ENCODE measurements around the gene PLCZ1.

Gene PLCZ1

DNA sequence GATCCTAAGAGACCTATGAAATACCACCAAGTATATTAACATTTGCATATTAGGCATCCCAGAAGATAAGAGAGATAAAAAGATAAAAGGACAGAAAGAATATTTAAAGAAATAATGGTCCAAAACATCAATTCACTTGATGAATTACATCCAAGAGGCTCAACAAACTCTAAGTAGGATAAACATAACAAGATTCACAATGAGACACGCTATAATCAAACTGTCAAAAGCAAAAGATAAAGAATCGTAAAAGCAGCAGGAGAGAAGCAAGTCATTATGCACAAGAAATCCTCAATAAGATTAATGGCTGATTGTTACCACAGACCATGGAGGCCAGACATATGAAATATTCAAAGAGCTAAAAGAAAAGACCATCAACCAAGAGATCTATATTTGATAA, 79.6 kb downstream of the PLCZ1 start:
- Histone ChIP-seq H3K36me3 (ENCODE audit: control insufficient read depth, low read length) (no peaks in the 10 kb centered on the region), H3K9me2 (replicated peaks; ENCODE audit: control insufficient read depth, low read length) (no peaks in the 10 kb centered on the region), H3K4me3 (ENCODE audit: low read length) (no peak overlapping the region), H3F3A (ENCODE audit: control insufficient read depth, insufficient read depth) (no peaks in the 10 kb centered on the region), H3K27ac (ENCODE audit: low read depth, low read length) (no peak overlapping the region), H3K27me3 (ENCODE audit: control insufficient read depth, low read length) (no peaks in the 10 kb centered on the region), H3K9me3 (ENCODE audit: control insufficient read depth, insufficient read depth, low read length) (no peaks in the 10 kb centered on the region), H4K20me1 (ENCODE audit: control insufficient read depth, insufficient read depth, low read depth, low read length) (no peaks in the 10 kb centered on the region), H3K4me2 (ENCODE audit: low read length) (no peak overlapping the region), H3K79me2 (ENCODE audit: control insufficient read depth, low read length) (no peaks in the 10 kb centered on the region), H3K4me1 (ENCODE audit: control insufficient read depth, low read length) (no peaks in the 10 kb centered on the region)
- TF ChIP-seq EZH2phosphoT487 (IDR thresholded peaks at IDR 0.05; ENCODE audit: borderline replicate concordance, low read length): no peak
- TF ChIP-seq, protein P1, sequence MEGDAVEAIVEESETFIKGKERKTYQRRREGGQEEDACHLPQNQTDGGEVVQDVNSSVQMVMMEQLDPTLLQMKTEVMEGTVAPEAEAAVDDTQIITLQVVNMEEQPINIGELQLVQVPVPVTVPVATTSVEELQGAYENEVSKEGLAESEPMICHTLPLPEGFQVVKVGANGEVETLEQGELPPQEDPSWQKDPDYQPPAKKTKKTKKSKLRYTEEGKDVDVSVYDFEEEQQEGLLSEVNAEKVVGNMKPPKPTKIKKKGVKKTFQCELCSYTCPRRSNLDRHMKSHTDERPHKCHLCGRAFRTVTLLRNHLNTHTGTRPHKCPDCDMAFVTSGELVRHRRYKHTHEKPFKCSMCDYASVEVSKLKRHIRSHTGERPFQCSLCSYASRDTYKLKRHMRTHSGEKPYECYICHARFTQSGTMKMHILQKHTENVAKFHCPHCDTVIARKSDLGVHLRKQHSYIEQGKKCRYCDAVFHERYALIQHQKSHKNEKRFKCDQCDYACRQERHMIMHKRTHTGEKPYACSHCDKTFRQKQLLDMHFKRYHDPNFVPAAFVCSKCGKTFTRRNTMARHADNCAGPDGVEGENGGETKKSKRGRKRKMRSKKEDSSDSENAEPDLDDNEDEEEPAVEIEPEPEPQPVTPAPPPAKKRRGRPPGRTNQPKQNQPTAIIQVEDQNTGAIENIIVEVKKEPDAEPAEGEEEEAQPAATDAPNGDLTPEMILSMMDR (IDR thresholded peaks at IDR 0.05; ENCODE audit: low read depth, low read length, poor library complexity, severe bottlenecking): no peak

DNA sequence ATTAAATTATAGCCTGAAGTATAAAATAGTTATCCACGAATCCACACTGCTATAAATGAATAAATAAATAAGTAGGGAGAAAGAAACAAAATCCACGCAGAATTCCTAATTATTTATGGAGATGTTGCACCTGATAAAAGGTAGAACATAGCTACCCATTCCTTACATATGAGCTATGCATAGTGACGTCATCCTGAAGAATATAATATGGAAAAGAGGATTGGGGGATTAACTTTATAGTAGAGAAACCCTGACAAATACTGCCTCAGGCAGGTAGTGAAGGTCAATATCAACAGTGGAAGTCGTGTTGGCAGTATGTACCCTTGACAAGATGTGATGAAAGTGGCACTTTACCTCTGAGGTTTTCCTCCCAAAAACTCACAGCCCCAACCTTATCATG, 82.5 kb downstream of the PLCZ1 start:
- no peak overlapping the region for H3K27ac ChIP-seq (ENCODE audit: low read depth, low read length)
- H3K9me3 ChIP-seq (ENCODE audit: control insufficient read depth, insufficient read depth, low read length): no peaks in the 10 kb centered on the region
- H3K4me3 ChIP-seq (ENCODE audit: low read length): no peak overlapping the region
- no peak overlapping the region for H3K4me2 ChIP-seq (ENCODE audit: low read length)
- H3K36me3 ChIP-seq (ENCODE audit: control insufficient read depth, low read length): no peaks in the 10 kb centered on the region
- H3K4me1 ChIP-seq (ENCODE audit: control insufficient read depth, low read length): no peaks in the 10 kb centered on the region
- no peak for TF ChIP-seq EZH2phosphoT487 (IDR thresholded peaks at IDR 0.05; ENCODE audit: borderline replicate concordance, low read length)
- TF ChIP-seq, protein P1 (IDR thresholded peaks at IDR 0.05; ENCODE audit: low read depth, low read length, poor library complexity, severe bottlenecking): no peak
- H3K9me2 ChIP-seq (replicated peaks; ENCODE audit: control insufficient read depth, low read length): no peaks in the 10 kb centered on the region
- no peaks in the 10 kb centered on the region for H3K27me3 ChIP-seq (ENCODE audit: control insufficient read depth, low read length)
- H4K20me1 ChIP-seq (ENCODE audit: control insufficient read depth, insufficient read depth, low read depth, low read length): no peaks in the 10 kb centered on the region
- no peaks in the 10 kb centered on the region for H3F3A ChIP-seq (ENCODE audit: control insufficient read depth, insufficient read depth)
- H3K79me2 ChIP-seq (ENCODE audit: control insufficient read depth, low read length): no peaks in the 10 kb centered on the region

DNA sequence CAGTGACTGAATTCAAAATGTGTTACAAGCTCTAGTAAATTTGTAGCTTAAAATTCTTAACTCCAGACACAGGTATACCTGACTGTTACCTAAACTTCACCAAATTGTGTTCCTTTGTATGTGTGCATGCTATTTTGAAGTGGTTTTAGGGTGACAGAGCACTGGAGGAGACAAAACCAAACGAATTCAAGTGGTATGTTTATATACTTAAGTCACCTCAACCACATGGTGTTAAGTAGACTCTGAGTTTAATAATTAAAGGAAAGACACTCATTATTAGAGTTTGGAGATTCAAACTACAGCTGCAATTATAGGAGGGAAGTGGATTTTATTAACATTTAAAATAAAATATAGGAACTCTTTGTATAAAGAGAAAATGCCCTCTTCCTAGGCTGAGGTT, 84.3 kb downstream of the PLCZ1 start:
- Histone ChIP-seq H3K27me3 (ENCODE audit: control insufficient read depth, low read length) (no peaks in the 10 kb centered on the region), H3K9me2 (replicated peaks; ENCODE audit: control insufficient read depth, low read length) (no peaks in the 10 kb centered on the region), H3K9me3 (ENCODE audit: control insufficient read depth, insufficient read depth, low read length) (no peaks in the 10 kb centered on the region), H3K27ac (ENCODE audit: low read depth, low read length) (no peak overlapping the region), H4K20me1 (ENCODE audit: control insufficient read depth, insufficient read depth, low read depth, low read length) (no peaks in the 10 kb centered on the region), H3K79me2 (ENCODE audit: control insufficient read depth, low read length) (no peaks in the 10 kb centered on the region), H3F3A (ENCODE audit: control insufficient read depth, insufficient read depth) (no peaks in the 10 kb centered on the region), H3K4me2 (ENCODE audit: low read length) (no peak overlapping the region), H3K36me3 (ENCODE audit: control insufficient read depth, low read length) (no peaks in the 10 kb centered on the region), H3K4me1 (ENCODE audit: control insufficient read depth, low read length) (no peaks in the 10 kb centered on the region), H3K4me3 (ENCODE audit: low read length) (no peak overlapping the region)
- TF ChIP-seq, protein P1 (IDR thresholded peaks at IDR 0.05; ENCODE audit: low read depth, low read length, poor library complexity, severe bottlenecking): no peak

DNA sequence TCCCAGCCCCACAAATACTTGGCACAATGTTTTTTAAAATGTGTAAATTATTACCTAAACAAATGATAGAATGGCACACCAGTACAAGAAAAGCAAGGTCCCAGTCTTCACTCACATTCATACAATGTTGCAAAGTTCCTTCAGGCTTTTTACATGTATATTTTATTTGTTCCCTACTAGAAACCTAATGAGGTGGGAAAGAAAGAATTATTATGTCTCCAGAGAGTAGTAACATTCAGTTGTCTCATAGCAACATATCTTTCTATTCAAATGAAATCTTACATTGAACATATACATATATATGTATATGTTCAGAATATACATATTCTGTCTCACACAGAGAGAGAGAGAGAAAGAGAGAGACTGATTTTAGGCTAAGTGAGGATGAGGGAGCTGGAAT, 85.2 kb downstream of the PLCZ1 start:
- H3K79me2 ChIP-seq (ENCODE audit: control insufficient read depth, low read length): no peaks in the 10 kb centered on the region
- H3K9me3 ChIP-seq (ENCODE audit: control insufficient read depth, insufficient read depth, low read length): no peaks in the 10 kb centered on the region
- H3K4me3 ChIP-seq (ENCODE audit: low read length): no peak overlapping the region
- TF ChIP-seq, protein P1 (IDR thresholded peaks at IDR 0.05; ENCODE audit: low read depth, low read length, poor library complexity, severe bottlenecking): no peak
- no peak for TF ChIP-seq EZH2phosphoT487 (IDR thresholded peaks at IDR 0.05; ENCODE audit: borderline replicate concordance, low read length)
- no peaks in the 10 kb centered on the region for H3K4me1 ChIP-seq (ENCODE audit: control insufficient read depth, low read length)
- H4K20me1 ChIP-seq (ENCODE audit: control insufficient read depth, insufficient read depth, low read depth, low read length): no peaks in the 10 kb centered on the region
- no peak overlapping the region for H3K27ac ChIP-seq (ENCODE audit: low read depth, low read length)
- H3F3A ChIP-seq (ENCODE audit: control insufficient read depth, insufficient read depth): no peaks in the 10 kb centered on the region
- no peaks in the 10 kb centered on the region for H3K36me3 ChIP-seq (ENCODE audit: control insufficient read depth, low read length)
- no peaks in the 10 kb centered on the region for H3K9me2 ChIP-seq (replicated peaks; ENCODE audit: control insufficient read depth, low read length)
- H3K27me3 ChIP-seq (ENCODE audit: control insufficient read depth, low read length): no peaks in the 10 kb centered on the region
- H3K4me2 ChIP-seq (ENCODE audit: low read length): no peak overlapping the region
